LNCAP (cell line): ENCODE measurements around the gene CAMK2D.

ENCODE experiments used
- CTCF ChIP-seq: fragments of 450-650 bp; IDR thresholded peaks from 2 replicates; pipeline ENCODE4 v1.5.1; 2017; ENCODE audit warnings: mild to moderate bottlenecking

The CAMK2D gene

GRCh38 chr4:113610537-113610936, 151.0 kb downstream of the CAMK2D start:
- no peak for TF ChIP-seq CTCF

- no peak for TF ChIP-seq CTCF
Observed at GRCh38 chr4:113607998-113608397, 153.5 kb downstream of the CAMK2D start.

GRCh38 chr4:113607147-113607720, 154.3 kb downstream of the CAMK2D start:
- TF ChIP-seq CTCF = no peak

- no peak for TF ChIP-seq CTCF
Observed at GRCh38 chr4:113604955-113605354, 156.6 kb downstream of the CAMK2D start.

- TF ChIP-seq CTCF = no peak
Observed at GRCh38 chr4:113603911-113604310, 157.6 kb downstream of the CAMK2D start.

GRCh38 chr4:113602646-113603228, 158.8 kb downstream of the CAMK2D start:
- no peak for TF ChIP-seq CTCF

DNA sequence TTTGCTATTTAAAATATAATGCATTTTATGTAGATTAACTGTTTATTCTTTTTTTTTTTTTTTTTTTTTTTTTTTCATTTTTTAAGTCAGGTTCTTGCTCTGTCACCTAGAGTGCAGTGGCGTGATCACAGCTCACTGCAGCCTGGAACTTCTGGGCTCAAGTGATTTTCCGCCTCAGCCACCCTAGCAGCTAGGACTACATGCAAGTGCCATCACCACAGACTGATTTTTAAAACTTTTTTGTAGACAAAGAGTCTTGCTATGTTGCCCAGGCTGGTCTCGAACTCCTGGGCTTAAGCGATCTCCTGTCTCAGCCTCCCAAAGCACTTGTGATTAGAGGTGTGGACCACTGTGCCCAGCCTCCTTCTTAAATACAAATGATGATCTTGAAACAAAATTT, 159.9 kb downstream of the CAMK2D start:
- TF ChIP-seq CTCF = no peak

GRCh38 chr4:113596396-113596795, 165.1 kb downstream of the CAMK2D start:
- TF ChIP-seq CTCF = no peak
